Measurements from ENCODE around the gene RUBCNL.
"Not testable (repeated sequence)": the region's sequence is repeated elsewhere in the genome, so short reads cannot be mapped to it uniquely, and the experiment has no call there.

The RUBCNL gene

GRCh38 chr13:46373623-46374022 is 13.4 kb downstream of the RUBCNL start:
- DNase-seq = no peak

- not testable (repeated sequence) for DNase-seq
These were observed 14.1 kb downstream of the RUBCNL start for GRCh38 chr13:46372938-46373337.

- no peak for DNase-seq
These were observed 15.0 kb downstream of the RUBCNL start for GRCh38 chr13:46372071-46372470.

- DNase-seq = peak; percentile 50 to 76 (median 62)
These were observed 17.4 kb downstream of the RUBCNL start for GRCh38 chr13:46369506-46370277.

- peak; percentile 48 to 74 (median 65) for DNase-seq
These were observed 19.3 kb downstream of the RUBCNL start for GRCh38 chr13:46367617-46368327.

- no peak for DNase-seq
These were observed 25.6 kb downstream of the RUBCNL start for GRCh38 chr13:46361276-46361934.

GRCh38 chr13:46360604-46361003 is 26.4 kb downstream of the RUBCNL start:
- DNase-seq = peak; percentile 43 to 68 (median 44)

GRCh38 chr13:46359714-46360113 is 27.3 kb downstream of the RUBCNL start:
- no peak for DNase-seq

- DNase-seq = no peak
These were observed 31.0 kb downstream of the RUBCNL start for GRCh38 chr13:46355901-46356590.

GRCh38 chr13:46355088-46355468 is 32.0 kb downstream of the RUBCNL start:
- peak in 2 of 3 donors; percentile 59 to 72 for DNase-seq

GRCh38 chr13:46354156-46355087 is 32.6 kb downstream of the RUBCNL start:
- DNase-seq = peak; percentile 81 to 98 (median 93)

GRCh38 chr13:46352805-46353204 is 34.2 kb downstream of the RUBCNL start:
- DNase-seq = peak; percentile 82 to 94 (median 90)

GRCh38 chr13:46350003-46350402 is 37.0 kb downstream of the RUBCNL start:
- DNase-seq = no peak

GRCh38 chr13:46348961-46349360 is 38.1 kb downstream of the RUBCNL start:
- DNase-seq = peak; percentile 38 to 81 (median 55)

GRCh38 chr13:46347277-46347676 is 39.8 kb downstream of the RUBCNL start:
- no peak for DNase-seq

GRCh38 chr13:46345866-46346265 is 41.2 kb downstream of the RUBCNL start:
- no peak for DNase-seq

GRCh38 chr13:46345398-46345797 is 41.7 kb downstream of the RUBCNL start:
- DNase-seq = no peak

GRCh38 chr13:46343279-46343994 is 43.6 kb downstream of the RUBCNL start:
- no peak for DNase-seq

GRCh38 chr13:46342538-46342937 is 44.5 kb downstream of the RUBCNL start:
- no peak for DNase-seq

GRCh38 chr13:46341112-46341711 is 45.8 kb downstream of the RUBCNL start:
- DNase-seq = peak; percentile 86 to 98 (median 95)

GRCh38 chr13:46340631-46341111 is 46.4 kb downstream of the RUBCNL start:
- DNase-seq = no peak

Data from suppressor macrophage treated with lipopolysaccharide for 1 hour (primary cell).